HEK293T (cell line): ENCODE measurements around the gene PRR32.

ENCODE experiments used
- CTCF ChIA-PET: fragments of 350-600 bp; formaldehyde crosslinking; extraction: SDS; loops from one replicate; lab custom pipeline; 2021; ENCODE audit warnings: antibody characterized with exemption, inconsistent platforms; lab: Yijun Ruan, JAX
- POLR2A ChIA-PET: fragments of 350-600 bp; formaldehyde crosslinking; extraction: SDS; loops from one replicate; lab custom pipeline; 2020; ENCODE audit warnings: antibody characterized with exemption, inconsistent platforms; lab: Yijun Ruan, JAX
- DNase-seq: peaks from one replicate; pipeline ENCODE4 v3.0.0; 2012; ENCODE audit warnings: mixed read lengths; ENCODE audit errors: extremely low spot score
- ARNT ChIP-seq: fragments of 450-650 bp; IDR thresholded peaks from 2 replicates; pipeline ENCODE4 v1.6.1; 2017; ENCODE audit warnings: mild to moderate bottlenecking
- BHLHE40 ChIP-seq: fragments of 450-650 bp; IDR thresholded peaks from 2 replicates; pipeline ENCODE4 v1.6.1; 2016; ENCODE audit warnings: mild to moderate bottlenecking, moderate library complexity, borderline replicate concordance
- CTBP1 ChIP-seq: fragments of 450-650 bp; IDR thresholded peaks from 2 replicates; pipeline ENCODE4 v1.6.1; 2016; ENCODE audit warnings: borderline replicate concordance
- ELF4 ChIP-seq: fragments of 450-650 bp; IDR thresholded peaks from 2 replicates; pipeline ENCODE4 v1.6.1; 2017; ENCODE audit warnings: antibody characterized with exemption
- FOXA1 ChIP-seq: fragments of 450-650 bp; IDR thresholded peaks from 2 replicates; pipeline ENCODE4 v1.6.1; 2016; ENCODE audit warnings: mild to moderate bottlenecking
- FOXK2 ChIP-seq: fragments of 450-650 bp; IDR thresholded peaks from 2 replicates; pipeline ENCODE4 v1.6.1; 2016; ENCODE audit warnings: mild to moderate bottlenecking
- FOXM1 ChIP-seq: fragments of 450-650 bp; IDR thresholded peaks from 2 replicates; pipeline ENCODE4 v1.6.1; 2017; ENCODE audit warnings: mild to moderate bottlenecking, borderline replicate concordance
- HDGF ChIP-seq: fragments of 450-650 bp; IDR thresholded peaks from 2 replicates; pipeline ENCODE4 v1.6.1; 2017; ENCODE audit warnings: antibody characterized with exemption, borderline replicate concordance
- L3MBTL2 ChIP-seq: fragments of 450-650 bp; conservative IDR thresholded peaks from 2 replicates; pipeline ENCODE4 v1.6.1; 2016; ENCODE audit warnings: mild to moderate bottlenecking
- LEF1 ChIP-seq: fragments of 450-650 bp; IDR thresholded peaks from 2 replicates; pipeline ENCODE4 v1.6.1; 2017; ENCODE audit warnings: mild to moderate bottlenecking, borderline replicate concordance
- NFRKB ChIP-seq: fragments of 450-650 bp; IDR thresholded peaks from 2 replicates; pipeline ENCODE4 v1.6.1; 2016; ENCODE audit warnings: mild to moderate bottlenecking, moderate library complexity
- PKNOX1 ChIP-seq: fragments of 450-650 bp; IDR thresholded peaks from 2 replicates; pipeline ENCODE4 v1.6.1; 2016
- SP1 ChIP-seq: fragments of 450-650 bp; IDR thresholded peaks from 2 replicates; pipeline ENCODE4 v1.6.1; 2017
- SUZ12 ChIP-seq: fragments of 450-650 bp; IDR thresholded peaks from 2 replicates; pipeline ENCODE4 v1.6.1; 2016; ENCODE audit warnings: mild to moderate bottlenecking
- TARDBP ChIP-seq: fragments of 450-650 bp; IDR thresholded peaks from 2 replicates; pipeline ENCODE4 v1.6.1; 2016
- ZNF384 ChIP-seq: fragments of 450-650 bp; IDR thresholded peaks from 2 replicates; pipeline ENCODE4 v1.6.1; 2016

Gene PRR32

GRCh38 chrX:126820700-126821420, 1.3 kb downstream of the PRR32 start:
- CTCF ChIA-PET = no interaction called here
- DNase-seq = no peak
- TF ChIP-seq LEF1 (no peak), HDGF (no peak), TARDBP (no peak), ELF4 (no peak), SP1 (no peak), FOXA1 (no peak), CTBP1 (no peak), BHLHE40 (no peak), SUZ12 (no peak), FOXM1 (no peak), PKNOX1 (no peak), ZNF384 (no peak), FOXK2 (no peak), ARNT (no peak), NFRKB (no peak), L3MBTL2 (no peak)
- POLR2A ChIA-PET = no interaction called here

- TF ChIP-seq PKNOX1 = no peak
- no peak for TF ChIP-seq FOXA1
- no peak for TF ChIP-seq ARNT
- no peak for TF ChIP-seq SUZ12
- TF ChIP-seq NFRKB = no peak
- TF ChIP-seq L3MBTL2 = no peak
- no peak for TF ChIP-seq CTBP1
- TF ChIP-seq BHLHE40 = no peak
- TF ChIP-seq SP1 = no peak
- no peak for TF ChIP-seq ZNF384
- no peak for TF ChIP-seq FOXM1
- TF ChIP-seq HDGF = no peak
- TF ChIP-seq ELF4 = no peak
- TF ChIP-seq LEF1 = no peak
- TF ChIP-seq FOXK2 = no peak
- no peak for TF ChIP-seq TARDBP
- ChIA-PET CTCF (no interaction called here), POLR2A (no interaction called here)
- DNase-seq = no peak
These were observed 4.9 kb downstream of the PRR32 start for GRCh38 chrX:126824338-126825007.

GRCh38 chrX:126825566-126826193, 6.2 kb downstream of the PRR32 start:
- ChIA-PET POLR2A (no interaction called here), CTCF (no interaction called here)
- no peak for TF ChIP-seq ELF4
- TF ChIP-seq BHLHE40 = no peak
- no peak for TF ChIP-seq ARNT
- TF ChIP-seq ZNF384 = no peak
- no peak for TF ChIP-seq LEF1
- TF ChIP-seq TARDBP = no peak
- no peak for TF ChIP-seq FOXA1
- no peak for DNase-seq

- CTCF ChIA-PET = no interaction called here
- no peak for TF ChIP-seq FOXM1
- TF ChIP-seq L3MBTL2 = no peak
- no peak for TF ChIP-seq SP1
- no peak for TF ChIP-seq PKNOX1
- TF ChIP-seq TARDBP = no peak
- TF ChIP-seq FOXK2 = no peak
- no peak for TF ChIP-seq NFRKB
- no peak for TF ChIP-seq HDGF
- no peak for TF ChIP-seq LEF1
- TF ChIP-seq ARNT = no peak
- no peak for TF ChIP-seq SUZ12
- no peak for TF ChIP-seq ELF4
- TF ChIP-seq CTBP1 = no peak
- TF ChIP-seq BHLHE40 = no peak
- TF ChIP-seq FOXA1 = no peak
- DNase-seq = no peak
- POLR2A ChIA-PET = no interaction called here
These were observed 16.7 kb downstream of the PRR32 start for GRCh38 chrX:126836186-126836585.

GRCh38 chrX:126847143-126847542, 27.6 kb downstream of the PRR32 start:
- CTCF ChIA-PET = no interaction called here
- POLR2A ChIA-PET = no interaction called here

More at GRCh38 chrX:126847143-126847542, 27.6 kb downstream of the PRR32 start:
- no peak for DNase-seq
- TF ChIP-seq TARDBP (no peak), ELF4 (no peak), NFRKB (no peak), HDGF (no peak), CTBP1 (no peak), BHLHE40 (no peak), PKNOX1 (no peak), L3MBTL2 (no peak), ZNF384 (no peak), ARNT (no peak), SUZ12 (no peak), FOXK2 (no peak), FOXM1 (no peak)
